ENCODE data around the gene OR2T8. TPM values are rescaled to one million over a fixed set of nuclear protein-coding genes. Genes with fewer than 3 reads are reported as not detected.

The OR2T8 gene, protein sequence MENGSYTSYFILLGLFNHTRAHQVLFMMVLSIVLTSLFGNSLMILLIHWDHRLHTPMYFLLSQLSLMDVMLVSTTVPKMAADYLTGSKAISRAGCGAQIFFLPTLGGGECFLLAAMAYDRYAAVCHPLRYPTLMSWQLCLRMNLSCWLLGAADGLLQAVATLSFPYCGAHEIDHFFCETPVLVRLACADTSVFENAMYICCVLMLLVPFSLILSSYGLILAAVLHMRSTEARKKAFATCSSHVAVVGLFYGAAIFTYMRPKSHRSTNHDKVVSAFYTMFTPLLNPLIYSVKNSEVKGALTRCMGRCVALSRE
- not detected in 5 replicates for total RNA-seq (2022; extraction: Qiagen RNA extraction; ENCODE audit: low read depth)

DNA sequence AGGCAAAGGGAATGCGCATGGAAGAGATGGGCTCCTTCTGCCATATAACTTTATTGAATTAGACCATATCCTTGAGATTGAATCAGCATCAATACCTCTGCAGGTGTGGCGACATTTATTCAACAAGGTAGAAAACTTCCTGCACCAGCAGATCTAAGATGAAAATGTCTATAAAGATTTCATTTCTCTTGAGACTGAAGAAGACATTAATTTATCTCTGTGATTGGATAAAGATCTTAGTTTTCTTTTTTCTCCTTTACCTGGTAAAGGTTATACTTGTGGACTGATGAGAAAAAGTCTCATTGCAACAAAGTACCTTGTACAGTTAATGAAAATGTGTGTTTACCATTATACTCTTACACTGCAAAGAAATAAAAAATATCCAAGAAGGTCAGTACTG lies at the start of gene OR2T8:
Gene OR2T8, plus strand, starts transcription at position 301 of the 400 bp plus-strand sequence. CDS start 766 bp downstream, outside the sequence.

DNA sequence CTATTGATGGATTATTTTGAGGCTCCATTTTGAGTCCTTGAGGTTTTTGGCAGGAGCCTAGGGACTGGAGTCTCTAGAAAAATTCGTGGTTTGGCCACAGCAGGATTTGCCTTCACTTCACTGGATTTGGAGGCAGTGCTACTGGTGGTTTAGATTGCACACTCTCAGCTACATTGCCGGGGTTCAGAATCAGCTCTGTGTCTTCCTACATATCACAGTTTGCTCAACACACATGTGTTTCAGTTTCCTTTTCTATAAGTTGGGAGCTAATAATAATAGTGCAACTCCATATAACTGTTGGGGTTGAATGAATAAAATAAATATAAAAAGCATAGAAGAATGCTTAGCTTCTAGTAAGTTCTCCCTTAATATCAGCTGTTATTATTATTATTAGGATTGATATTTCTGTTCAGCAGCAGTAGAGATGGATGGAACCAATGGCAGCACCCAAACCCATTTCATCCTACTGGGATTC lies 24.9 kb upstream of the OR2T8 start, which contains the start of gene OR2W3:
Gene OR2W3, plus strand, starts transcription at position 425 of the 475 bp plus-strand sequence. Its CDS starts 0 bp downstream, at position 425.

DNA sequence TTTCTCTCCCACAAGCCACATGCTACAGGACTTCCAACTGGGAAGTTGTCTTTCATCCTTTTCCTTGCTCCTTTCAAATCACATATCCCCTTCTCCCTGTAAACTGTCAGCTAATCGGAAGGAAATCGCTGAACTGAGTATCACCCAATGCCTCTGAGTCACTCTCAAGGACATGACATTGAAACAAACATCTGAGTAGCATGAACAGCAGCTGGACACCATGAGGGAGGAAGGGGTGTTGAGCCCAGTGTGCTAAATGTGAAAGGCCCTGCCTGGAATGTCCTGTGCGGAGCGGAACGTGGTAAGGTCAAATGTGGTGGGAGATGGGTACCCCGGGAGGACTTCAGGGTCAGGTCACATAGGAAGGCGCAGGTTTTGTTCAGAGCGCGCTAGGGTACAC lies 4.8 kb downstream of the OR2T8 start, which contains the start of gene OR2AJ1:
Gene OR2AJ1, plus strand, starts transcription at position 22 of the 400 bp plus-strand sequence. CDS start 8,880 bp downstream, outside the sequence.

DNA sequence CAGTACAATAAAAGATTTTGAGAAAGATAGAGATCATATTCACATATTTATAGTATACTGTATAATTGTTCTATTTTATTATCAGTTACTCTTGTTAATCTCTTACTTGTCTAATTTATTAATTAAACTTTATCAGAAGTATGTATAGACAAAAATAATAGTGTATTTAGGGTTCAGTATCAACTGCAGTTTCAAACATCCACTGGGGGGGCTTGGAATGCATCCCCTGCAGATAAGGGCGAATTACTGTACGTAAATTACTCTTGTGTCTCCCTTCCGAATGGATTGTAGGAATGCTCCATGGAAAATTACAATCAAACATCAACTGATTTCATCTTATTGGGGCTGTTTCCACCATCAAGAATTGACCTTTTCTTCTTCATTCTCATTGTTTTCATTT lies 28.5 kb downstream of the OR2T8 start, which contains the start of gene OR2L8:
Gene OR2L8, plus strand, starts transcription at position 301 of the 400 bp plus-strand sequence. Its CDS starts 0 bp downstream, at position 301.

DNA sequence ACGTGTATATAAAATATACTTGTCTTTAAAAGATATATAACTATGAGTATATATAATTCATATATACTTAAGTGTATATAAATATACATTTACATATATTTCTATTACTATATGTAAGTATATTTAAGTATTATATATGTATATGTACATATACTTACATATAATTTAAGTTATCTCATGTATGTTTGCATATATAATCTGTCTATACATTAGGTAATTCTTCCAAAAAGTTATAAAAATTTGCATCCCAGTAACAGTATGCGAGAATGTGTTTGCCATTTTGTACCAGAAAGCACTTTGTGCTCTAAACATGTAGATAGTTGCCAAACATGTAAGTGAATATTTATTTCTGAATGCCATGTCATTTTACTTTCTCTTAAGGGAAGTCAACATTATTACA lies 44.9 kb downstream of the OR2T8 start, which contains the start of gene OR2AK2:
Gene OR2AK2, plus strand, starts transcription at position 301 of the 400 bp plus-strand sequence. CDS start 144 bp downstream, outside the sequence.

Other genes starting within 250 kb of the OR2T8 start
- not detected in 5 replicates for gene OR13G1, start 240.5 kb upstream of the OR2T8 start, total RNA-seq (2022; extraction: Qiagen RNA extraction; ENCODE audit: low read depth)
- gene OR6F1, start 203.6 kb upstream of the OR2T8 start, total RNA-seq (2022; extraction: Qiagen RNA extraction; ENCODE audit: low read depth), result not detected in 5 replicates
- not detected in 5 replicates for gene OR14K1, start 181.6 kb upstream of the OR2T8 start, total RNA-seq (2022; extraction: Qiagen RNA extraction; ENCODE audit: low read depth)
- not detected in 5 replicates for gene OR14A2, start 172.1 kb upstream of the OR2T8 start, total RNA-seq (2022; extraction: Qiagen RNA extraction; ENCODE audit: low read depth)
- not detected in 5 replicates for gene OR1C1, start 159.7 kb upstream of the OR2T8 start, total RNA-seq (2022; extraction: Qiagen RNA extraction; ENCODE audit: low read depth)
- gene OR14A16, start 96.1 kb upstream of the OR2T8 start, total RNA-seq (2022; extraction: Qiagen RNA extraction; ENCODE audit: low read depth), result not detected in 5 replicates
- gene OR11L1, start 78.4 kb upstream of the OR2T8 start, total RNA-seq (2022; extraction: Qiagen RNA extraction; ENCODE audit: low read depth), result not detected in 5 replicates
- gene TRIM58, start 63.1 kb upstream of the OR2T8 start, total RNA-seq (2022; extraction: Qiagen RNA extraction; ENCODE audit: low read depth), result not detected in 5 replicates
- gene OR2W3, start 24.7 kb upstream of the OR2T8 start, total RNA-seq (2022; extraction: Qiagen RNA extraction; ENCODE audit: low read depth), result not detected in 5 replicates
- gene OR2AJ1, start 4.6 kb downstream of the OR2T8 start, total RNA-seq (2022; extraction: Qiagen RNA extraction; ENCODE audit: low read depth), result not detected in 5 replicates
- not detected in 5 replicates for gene OR2L8, start 28.6 kb downstream of the OR2T8 start, total RNA-seq (2022; extraction: Qiagen RNA extraction; ENCODE audit: low read depth)
- not detected in 5 replicates for gene OR2AK2, start 45.0 kb downstream of the OR2T8 start, total RNA-seq (2022; extraction: Qiagen RNA extraction; ENCODE audit: low read depth)
- gene OR2L5, start 93.4 kb downstream of the OR2T8 start, total RNA-seq (2022; extraction: Qiagen RNA extraction; ENCODE audit: low read depth), result not detected in 5 replicates
- 0.02 to 0.06 TPM in 2 of 5 replicates, not detected in the others for gene OR2L2, start 109.8 kb downstream of the OR2T8 start, total RNA-seq (2022; extraction: Qiagen RNA extraction; ENCODE audit: low read depth)
- not detected in 5 replicates for gene OR2L3, start 126.6 kb downstream of the OR2T8 start, total RNA-seq (2022; extraction: Qiagen RNA extraction; ENCODE audit: low read depth)
- not detected in 5 replicates for gene OR2L13, start 174.9 kb downstream of the OR2T8 start, total RNA-seq (2022; extraction: Qiagen RNA extraction; ENCODE audit: low read depth)
- gene OR2M5, start 224.9 kb downstream of the OR2T8 start, total RNA-seq (2022; extraction: Qiagen RNA extraction; ENCODE audit: low read depth), result not detected in 5 replicates

Data from A549 treated with RU486 at 1 μM for 4 hours (cell line).